ENCODE measurements around the gene RDH5. TPM values are rescaled to one million over a fixed set of nuclear protein-coding genes. Genes with fewer than 3 reads are reported as not detected.
"Not testable (repeated sequence)": the region's sequence is repeated elsewhere in the genome, so short reads cannot be mapped to it uniquely, and the experiment has no call there.

Gene RDH5
- total RNA-seq, 1 experiment from 2014 or later, result 4.2 TPM

GRCh38 chr12:55748230-55748993 is 28.2 kb downstream of the RDH5 start:
- H3K27me3 ChIP-seq (ENCODE audit: control insufficient read depth, insufficient read depth, low read length), result no peaks in the 10 kb centered on the region
- no peak overlapping the region for H3K4me3 ChIP-seq (ENCODE audit: insufficient read depth, low read depth, low read length)
- peak; percentile 22 for DNase-seq
- H3K36me3 ChIP-seq (replicated peaks; ENCODE audit: control insufficient read depth, insufficient read depth, low read length), result peaks cover 24% of the 10 kb centered on the region

- no peaks in the 10 kb centered on the region for H3K27me3 ChIP-seq (ENCODE audit: control insufficient read depth, insufficient read depth, low read length)
- peaks cover 31% of the 10 kb centered on the region for H3K36me3 ChIP-seq (replicated peaks; ENCODE audit: control insufficient read depth, insufficient read depth, low read length)
- DNase-seq, result no peak
Measured at GRCh38 chr12:55755246-55755645, 35.1 kb downstream of the RDH5 start.

GRCh38 chr12:55757701-55758100 is 37.5 kb downstream of the RDH5 start:
- peaks cover 18% of the 10 kb centered on the region for H3K36me3 ChIP-seq (replicated peaks; ENCODE audit: control insufficient read depth, insufficient read depth, low read length)
- DNase-seq, result no peak
- no peaks in the 10 kb centered on the region for H3K27me3 ChIP-seq (ENCODE audit: control insufficient read depth, insufficient read depth, low read length)
- no peak overlapping the region for H3K4me3 ChIP-seq (ENCODE audit: insufficient read depth, low read depth, low read length)

More at GRCh38 chr12:55755246-55755645, 35.1 kb downstream of the RDH5 start:
- H3K4me3 ChIP-seq (ENCODE audit: insufficient read depth, low read depth, low read length), result no peak overlapping the region

- not testable (repeated sequence) for H3K27me3 ChIP-seq (ENCODE audit: control insufficient read depth, insufficient read depth, low read length); H3K4me3 ChIP-seq (ENCODE audit: insufficient read depth, low read depth, low read length); DNase-seq
- peaks cover 15% of the 10 kb centered on the region for H3K36me3 ChIP-seq (replicated peaks; ENCODE audit: control insufficient read depth, insufficient read depth, low read length)
Measured at GRCh38 chr12:55758575-55758974, 38.4 kb downstream of the RDH5 start.

- DNase-seq, result no peak
- Histone ChIP-seq H3K4me3 (ENCODE audit: insufficient read depth, low read depth, low read length) (no peak overlapping the region), H3K27me3 (ENCODE audit: control insufficient read depth, insufficient read depth, low read length) (no peaks in the 10 kb centered on the region), H3K36me3 (replicated peaks; ENCODE audit: control insufficient read depth, insufficient read depth, low read length) (peaks cover 15% of the 10 kb centered on the region)
Measured at GRCh38 chr12:55760663-55761062, 40.5 kb downstream of the RDH5 start.

GRCh38 chr12:55762646-55763045 is 42.5 kb downstream of the RDH5 start:
- H3K36me3 ChIP-seq (replicated peaks; ENCODE audit: control insufficient read depth, insufficient read depth, low read length), result peaks cover 8% of the 10 kb centered on the region

GRCh38 chr12:55765736-55766290 is 45.6 kb downstream of the RDH5 start:
- no peak for DNase-seq
- peaks cover 2% of the 10 kb centered on the region for H3K36me3 ChIP-seq (replicated peaks; ENCODE audit: control insufficient read depth, insufficient read depth, low read length)
- no peaks in the 10 kb centered on the region for H3K27me3 ChIP-seq (ENCODE audit: control insufficient read depth, insufficient read depth, low read length)
- no peak overlapping the region for H3K4me3 ChIP-seq (ENCODE audit: insufficient read depth, low read depth, low read length)

More at GRCh38 chr12:55762646-55763045, 42.5 kb downstream of the RDH5 start:
- Histone ChIP-seq H3K4me3 (ENCODE audit: insufficient read depth, low read depth, low read length) (no peak overlapping the region), H3K27me3 (ENCODE audit: control insufficient read depth, insufficient read depth, low read length) (no peaks in the 10 kb centered on the region)
- no peak for DNase-seq

- no peak overlapping the region for H3K4me3 ChIP-seq (ENCODE audit: insufficient read depth, low read depth, low read length)
- peaks cover 5% of the 10 kb centered on the region for H3K36me3 ChIP-seq (replicated peaks; ENCODE audit: control insufficient read depth, insufficient read depth, low read length)
Measured at GRCh38 chr12:55767156-55767555, 47.0 kb downstream of the RDH5 start.

GRCh38 chr12:55771736-55772135 is 51.5 kb downstream of the RDH5 start:
- H3K27me3 ChIP-seq (ENCODE audit: control insufficient read depth, insufficient read depth, low read length), result no peaks in the 10 kb centered on the region
- peaks cover 4% of the 10 kb centered on the region for H3K36me3 ChIP-seq (replicated peaks; ENCODE audit: control insufficient read depth, insufficient read depth, low read length)
- no peak for DNase-seq

More at GRCh38 chr12:55767156-55767555, 47.0 kb downstream of the RDH5 start:
- H3K27me3 ChIP-seq (ENCODE audit: control insufficient read depth, insufficient read depth, low read length), result no peaks in the 10 kb centered on the region
- no peak for DNase-seq

More at GRCh38 chr12:55771736-55772135, 51.5 kb downstream of the RDH5 start:
- no peak overlapping the region for H3K4me3 ChIP-seq (ENCODE audit: insufficient read depth, low read depth, low read length)

Other genes starting within 250 kb of the RDH5 start
- gene OR6C68, start 228.0 kb upstream of the RDH5 start, total RNA-seq (2014; rRNA removed; shearing (Covaris generic)), result not detected in 2 replicates
- not detected in 2 replicates for gene OR6C4, start 170.8 kb upstream of the RDH5 start, total RNA-seq (2014; rRNA removed; shearing (Covaris generic))
- not detected in 2 replicates for gene OR2AP1, start 147.9 kb upstream of the RDH5 start, total RNA-seq (2014; rRNA removed; shearing (Covaris generic))
- gene OR10P1, start 83.5 kb upstream of the RDH5 start, total RNA-seq (2014; rRNA removed; shearing (Covaris generic)), result not detected in 2 replicates
- 38.0 and 46.1 TPM in 2 replicates for gene ITGA7, start 12.5 kb upstream of the RDH5 start, total RNA-seq (2014; rRNA removed; shearing (Covaris generic))
- 59.6 and 76.9 TPM in 2 replicates for gene BLOC1S1, start 4.3 kb upstream of the RDH5 start, total RNA-seq (2014; rRNA removed; shearing (Covaris generic))
- gene CD63, start 8.6 kb downstream of the RDH5 start, total RNA-seq (2014; rRNA removed; shearing (Covaris generic)), result 314 and 321 TPM in 2 replicates
- gene GDF11, start 22.7 kb downstream of the RDH5 start, total RNA-seq (2014; rRNA removed; shearing (Covaris generic)), result 11.1 and 13.7 TPM in 2 replicates
- gene SARNP, start 97.3 kb downstream of the RDH5 start, total RNA-seq (2014; rRNA removed; shearing (Covaris generic)), result 99.1 and 119 TPM in 2 replicates
- 10.6 and 18.3 TPM in 2 replicates for gene ORMDL2, start 97.6 kb downstream of the RDH5 start, total RNA-seq (2014; rRNA removed; shearing (Covaris generic))
- gene DNAJC14, start 109.2 kb downstream of the RDH5 start, total RNA-seq (2014; rRNA removed; shearing (Covaris generic)), result 30.1 and 35.1 TPM in 2 replicates
- 1.1 and 1.4 TPM in 2 replicates for gene MMP19, start 122.5 kb downstream of the RDH5 start, total RNA-seq (2014; rRNA removed; shearing (Covaris generic))
- gene PYM1, start 207.5 kb downstream of the RDH5 start, total RNA-seq (2014; rRNA removed; shearing (Covaris generic)), result 94.2 and 97.8 TPM in 2 replicates
- 7.9 and 10.9 TPM in 2 replicates for gene DGKA, start 210.8 kb downstream of the RDH5 start, total RNA-seq (2014; rRNA removed; shearing (Covaris generic))
- gene PMEL, start 245.6 kb downstream of the RDH5 start, total RNA-seq (2014; rRNA removed; shearing (Covaris generic)), result 28.4 and 38.1 TPM in 2 replicates
- gene CDK2, start 246.4 kb downstream of the RDH5 start, total RNA-seq (2014; rRNA removed; shearing (Covaris generic)), result 63.3 and 68.0 TPM in 2 replicates